H1 (cell line): Measurements from ENCODE around the gene SIAH3.

Experiments used
- BACH1 ChIP-seq: IDR thresholded peaks from 2 replicates; pipeline ENCODE4 v1.6.1; 2012; ENCODE audit warnings: low read length, improper control_type of control experiment
- HDAC2 ChIP-seq, 2 experiments: fragments of 300-600 bp in 1 of 2; sonication (generic) in 1 of 2; IDR thresholded peaks; 2 replicates each; pipeline ENCODE4 v1.6.1; 2011 to 2012; ENCODE audit warnings: low read depth in 2 of 2, low read length in 2 of 2, mild to moderate bottlenecking in 2 of 2, moderate library complexity in 2 of 2, borderline replicate concordance in 1 of 2, inconsistent platforms in 1 of 2
- TF ChIP-seq, protein P1 (sequence below), 3 experiments: IDR thresholded peaks; 1 replicate in 2 of 3; 2 replicates in 1 of 3; pipeline versions ENCODE4 v1.5.1 to v1.6.1; 2011; ENCODE audit warnings: low read length in 3 of 3, mild to moderate bottlenecking in 3 of 3, inconsistent platforms in 2 of 3, low read depth in 1 of 3, moderate library complexity in 1 of 3; ENCODE audit not compliant: insufficient read depth in 1 of 3; ENCODE audit errors: control extremely low read depth in 1 of 3

GRCh38 chr13:45732916-45733315 lies 118.6 kb downstream of the SIAH3 start:
- TF ChIP-seq, protein P1, sequence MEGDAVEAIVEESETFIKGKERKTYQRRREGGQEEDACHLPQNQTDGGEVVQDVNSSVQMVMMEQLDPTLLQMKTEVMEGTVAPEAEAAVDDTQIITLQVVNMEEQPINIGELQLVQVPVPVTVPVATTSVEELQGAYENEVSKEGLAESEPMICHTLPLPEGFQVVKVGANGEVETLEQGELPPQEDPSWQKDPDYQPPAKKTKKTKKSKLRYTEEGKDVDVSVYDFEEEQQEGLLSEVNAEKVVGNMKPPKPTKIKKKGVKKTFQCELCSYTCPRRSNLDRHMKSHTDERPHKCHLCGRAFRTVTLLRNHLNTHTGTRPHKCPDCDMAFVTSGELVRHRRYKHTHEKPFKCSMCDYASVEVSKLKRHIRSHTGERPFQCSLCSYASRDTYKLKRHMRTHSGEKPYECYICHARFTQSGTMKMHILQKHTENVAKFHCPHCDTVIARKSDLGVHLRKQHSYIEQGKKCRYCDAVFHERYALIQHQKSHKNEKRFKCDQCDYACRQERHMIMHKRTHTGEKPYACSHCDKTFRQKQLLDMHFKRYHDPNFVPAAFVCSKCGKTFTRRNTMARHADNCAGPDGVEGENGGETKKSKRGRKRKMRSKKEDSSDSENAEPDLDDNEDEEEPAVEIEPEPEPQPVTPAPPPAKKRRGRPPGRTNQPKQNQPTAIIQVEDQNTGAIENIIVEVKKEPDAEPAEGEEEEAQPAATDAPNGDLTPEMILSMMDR (IDR thresholded peaks at IDR 0.05; ENCODE audit: control extremely low read depth in 1 of 3, insufficient read depth in 1 of 3, low read depth in 1 of 3, low read length in 3 of 3) = no peak
- TF ChIP-seq HDAC2 (IDR thresholded peaks at IDR 0.05; ENCODE audit: borderline replicate concordance in 1 of 2, low read depth in 2 of 2, low read length in 2 of 2) (no peak), BACH1 (no peak)
